Right kidney (tissue), 1 donor: ENCODE data around the gene DENND1A.
A peak's percentile ranks its signal among the peaks of the same experiment; 100 is the strongest.

Source experiments
- DNase-seq: peaks from one replicate; pipeline ENCODE4 v3.0.0-alpha.2; 2016

Gene DENND1A

DNA sequence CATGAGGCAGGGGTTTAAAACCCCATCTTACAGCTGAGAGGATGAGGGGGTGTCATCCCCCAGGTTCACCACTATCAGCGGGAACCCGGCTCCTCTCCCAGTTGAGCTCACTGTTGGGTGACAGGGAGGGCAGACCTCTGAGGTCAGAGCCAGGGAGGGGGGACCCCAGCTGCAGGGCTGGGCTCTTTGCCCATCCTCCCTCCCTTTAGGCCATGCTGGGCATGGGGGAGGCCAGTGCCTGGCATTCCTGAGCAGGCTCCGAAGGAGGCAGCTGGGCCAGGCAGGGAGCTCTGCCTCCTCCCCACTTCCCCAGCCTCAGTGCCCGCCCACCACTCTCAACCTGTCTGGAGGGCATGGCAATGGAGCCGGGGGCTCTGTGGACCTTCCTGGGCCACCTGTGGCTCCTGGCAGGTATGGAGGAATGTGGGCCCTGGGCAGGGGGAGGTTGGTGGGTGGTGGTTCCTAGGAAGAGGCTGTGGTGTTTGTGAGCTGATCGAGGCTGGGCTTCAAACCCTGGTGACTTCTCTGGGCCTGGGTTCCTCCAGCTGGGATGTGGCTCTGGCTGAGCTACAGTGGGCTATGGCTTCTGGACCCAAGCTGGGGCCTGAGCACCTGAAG lies 561.3 kb downstream of the DENND1A start:
- DNase-seq, result no peak

- DNase-seq, result peak; percentile 51
Observed at GRCh38 chr9:123368023-123368422, 561.9 kb downstream of the DENND1A start.

GRCh38 chr9:123365881-123366528 lies 563.9 kb downstream of the DENND1A start:
- DNase-seq, result no peak

- DNase-seq, result no peak
Observed at GRCh38 chr9:123365287-123365880, 564.5 kb downstream of the DENND1A start.

DNA sequence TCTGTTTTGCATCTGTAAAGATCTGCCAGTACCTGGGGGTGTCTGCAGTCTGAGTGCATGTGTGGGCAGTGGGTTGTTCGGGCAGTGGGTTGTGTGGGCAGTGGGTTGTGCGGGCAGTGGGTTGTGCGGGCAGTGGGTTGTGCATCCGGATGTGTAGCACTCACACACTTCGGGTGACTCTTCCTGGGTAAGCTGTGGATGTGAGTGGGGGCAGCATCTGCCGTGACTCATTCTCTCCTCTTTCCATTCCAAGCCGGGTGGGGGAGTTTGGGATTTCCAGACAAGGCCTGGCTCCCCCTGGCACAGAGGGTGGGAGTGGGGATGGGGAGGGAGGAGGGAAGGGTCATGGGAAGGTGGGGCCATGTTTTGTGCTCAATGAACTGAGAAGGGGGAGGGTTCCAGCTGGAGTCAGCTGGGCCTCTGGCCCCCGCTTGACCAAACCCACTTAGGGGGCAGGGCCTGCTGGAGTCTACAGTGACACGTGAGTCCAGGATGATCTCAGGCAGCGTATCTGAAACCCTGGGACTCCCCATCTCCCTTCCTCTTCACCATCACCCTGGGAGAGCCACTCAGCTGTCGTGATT lies 565.6 kb downstream of the DENND1A start:
- DNase-seq, result peak; percentile 61

GRCh38 chr9:123362856-123363255 lies 567.1 kb downstream of the DENND1A start:
- no peak for DNase-seq

DNA sequence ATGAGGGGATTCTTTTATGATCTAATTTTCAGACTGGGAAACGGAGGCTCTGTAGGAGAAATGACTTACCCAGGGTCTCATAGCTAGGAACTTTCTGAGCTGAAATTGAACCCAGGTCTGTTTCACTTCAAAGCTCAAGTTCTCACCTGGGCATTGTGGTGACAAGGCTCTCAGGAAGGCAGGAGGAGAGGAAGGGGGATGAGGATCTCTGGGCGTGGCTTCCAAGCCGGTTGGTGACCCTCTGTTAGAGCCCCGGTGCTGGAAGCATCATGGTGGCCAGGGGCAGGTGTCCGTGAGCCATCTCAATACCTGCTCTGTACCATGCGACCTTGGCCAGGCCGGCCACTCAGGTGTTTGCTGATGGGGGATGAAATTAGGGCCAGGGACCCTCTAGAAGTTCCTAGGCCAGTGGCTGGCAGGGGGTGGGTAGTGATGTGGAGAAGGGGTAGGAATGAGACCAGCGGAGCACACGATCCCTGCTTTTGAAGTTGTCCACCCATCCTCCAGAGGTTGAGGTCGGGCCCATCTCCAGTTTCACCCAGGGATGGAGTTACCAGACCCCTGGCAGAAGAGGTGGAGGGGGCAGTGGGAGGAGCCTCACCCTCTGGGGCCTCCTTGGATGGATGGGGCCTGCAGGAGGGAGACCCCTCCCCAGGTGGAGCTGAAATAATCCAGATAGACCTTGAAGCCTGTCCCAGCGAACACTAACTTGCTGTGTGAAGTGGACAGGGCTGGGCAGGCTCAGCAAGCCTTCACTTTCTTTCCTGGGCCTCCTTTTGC lies 568.0 kb downstream of the DENND1A start:
- no peak for DNase-seq

DNA sequence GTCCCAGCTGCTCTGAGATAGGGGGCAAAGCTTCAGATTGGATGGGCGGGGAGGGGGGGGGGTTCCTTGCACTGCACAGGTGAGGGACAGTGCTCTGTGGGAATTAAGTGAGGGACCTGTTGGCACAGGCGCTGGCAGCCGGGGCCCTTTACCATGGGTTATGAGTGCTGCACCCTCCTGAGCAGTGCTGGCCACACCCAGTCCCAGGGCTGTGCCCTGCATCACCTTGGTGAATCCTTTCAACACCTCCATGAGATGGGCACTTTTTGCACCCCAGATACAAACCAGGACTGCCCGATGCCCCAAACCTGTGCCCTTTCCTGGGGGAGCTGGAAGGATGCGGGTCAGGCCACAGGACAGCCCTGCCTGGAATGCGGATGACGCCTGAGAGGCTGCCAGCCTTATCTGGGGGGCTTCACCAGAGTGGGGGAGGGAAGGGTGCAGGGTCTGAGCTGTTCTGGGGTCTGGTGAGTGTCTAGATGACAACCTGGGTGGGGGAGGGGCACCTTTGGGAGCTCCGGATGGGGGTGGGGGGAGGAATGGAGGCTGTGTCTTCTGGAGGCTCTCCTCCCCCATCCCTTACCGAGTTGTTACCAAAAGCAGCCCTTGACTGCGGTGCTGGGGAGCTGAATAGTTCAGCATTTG lies 568.7 kb downstream of the DENND1A start:
- no peak for DNase-seq

DNA sequence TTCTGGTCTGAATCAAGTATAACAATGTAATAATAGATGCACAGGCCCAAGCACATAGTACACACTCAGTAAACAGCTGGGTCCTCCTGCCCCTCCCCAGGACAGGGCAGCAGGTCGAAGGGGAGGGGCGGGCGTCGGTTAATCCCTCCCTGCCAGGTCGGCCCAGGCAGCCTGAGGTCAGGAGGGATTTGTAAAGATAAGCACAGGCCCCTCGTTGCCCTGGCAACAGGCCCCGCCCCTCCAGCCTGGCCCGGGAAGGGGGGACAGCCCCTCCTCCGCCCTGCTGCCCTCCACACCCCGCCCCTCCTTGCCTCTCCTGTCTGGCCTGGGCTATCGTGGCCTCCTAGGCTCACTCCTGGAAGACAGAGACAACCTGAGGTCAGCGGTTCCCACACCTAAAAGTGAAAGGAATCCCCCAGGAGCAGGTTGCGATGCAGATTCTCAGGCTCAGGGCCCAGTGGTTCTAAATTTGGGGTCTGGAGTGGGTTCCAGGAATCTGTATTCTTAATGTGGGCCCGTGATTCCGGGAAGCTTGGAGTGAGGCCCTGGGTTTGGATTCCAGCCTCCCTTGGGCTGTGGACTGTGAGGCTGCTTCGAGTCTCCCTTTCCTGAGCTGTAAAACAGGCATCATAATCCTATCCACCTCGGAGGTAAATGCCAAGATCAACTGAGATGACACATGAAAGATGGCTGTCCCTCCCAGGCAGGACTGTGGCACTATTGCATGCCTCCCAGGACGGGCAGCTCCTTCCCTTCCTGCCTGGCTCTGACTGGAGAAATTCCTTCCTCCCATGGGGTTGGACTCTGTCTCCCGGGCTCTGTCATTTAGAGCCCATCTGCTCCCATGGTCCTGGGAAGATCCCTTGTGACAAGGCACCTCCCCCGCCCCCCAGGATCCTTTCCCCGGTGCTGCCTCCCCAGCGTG lies 569.5 kb downstream of the DENND1A start:
- DNase-seq, result peak; percentile 64

GRCh38 chr9:123359546-123359945 lies 570.4 kb downstream of the DENND1A start:
- DNase-seq, result no peak

DNA sequence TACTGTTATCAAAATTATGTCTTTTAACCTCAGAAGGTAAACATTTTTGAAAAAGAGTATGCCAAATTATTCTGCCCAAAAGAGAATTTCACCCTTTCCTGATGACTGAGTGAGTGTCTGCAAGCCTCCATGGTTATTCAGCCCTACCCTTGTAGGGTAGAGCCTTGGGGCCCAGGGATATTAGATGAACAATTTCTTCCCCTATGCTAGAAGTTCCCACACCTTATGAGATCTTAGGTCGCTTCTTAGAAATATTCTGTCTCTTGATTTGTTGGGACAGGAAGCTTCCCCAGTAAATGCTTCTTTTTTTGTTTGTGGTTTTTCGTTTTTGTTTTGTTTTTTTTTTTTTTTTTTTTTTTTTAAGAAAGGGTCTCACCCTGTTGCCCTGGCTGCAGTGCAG lies 570.8 kb downstream of the DENND1A start:
- DNase-seq, result no peak

- DNase-seq, result no peak
Observed at GRCh38 chr9:123358181-123358905, 571.6 kb downstream of the DENND1A start.

- no peak for DNase-seq
Observed at GRCh38 chr9:123357743-123358059, 572.2 kb downstream of the DENND1A start.

- no peak for DNase-seq
Observed at GRCh38 chr9:123356851-123357742, 572.8 kb downstream of the DENND1A start.

DNA sequence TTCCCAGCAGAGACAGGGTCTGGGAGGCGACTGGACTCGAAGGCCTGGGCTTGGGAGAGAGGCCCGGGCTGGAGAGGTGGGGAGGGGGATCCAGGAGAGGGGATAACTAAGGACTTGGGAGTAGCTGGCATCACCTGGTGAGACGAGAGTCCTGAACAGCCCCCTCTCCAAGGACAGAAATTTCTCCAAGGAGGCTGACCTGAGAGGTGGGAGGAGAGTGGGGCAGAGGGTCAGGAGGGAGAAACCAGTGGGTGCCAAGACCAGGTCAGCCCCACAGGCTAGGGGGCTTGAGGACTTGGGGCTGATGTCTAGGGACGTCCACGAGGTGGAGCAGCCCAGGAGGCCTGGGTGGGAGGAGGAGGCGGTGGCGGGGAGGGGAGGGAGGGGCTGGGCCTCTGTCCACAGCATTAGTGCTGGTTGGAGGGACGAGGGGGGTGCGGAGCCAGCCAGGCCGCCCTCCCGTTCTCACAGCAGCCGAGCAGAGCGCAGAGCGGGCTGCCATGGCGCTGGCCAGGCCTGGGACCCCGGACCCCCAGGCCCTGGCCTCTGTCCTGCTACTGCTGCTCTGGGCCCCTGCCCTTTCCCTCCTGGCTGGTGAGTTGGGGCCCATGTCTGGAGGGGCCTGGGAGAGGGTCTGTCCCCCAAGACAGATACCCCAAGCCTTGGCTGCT lies 574.0 kb downstream of the DENND1A start, which contains the start of gene CRB2:
Gene CRB2 (plus strand): TSS at position 437 of the 671 bp plus-strand sequence. CDS start 64 bp downstream, at position 501.
- DNase-seq, result peak; percentile 68

- DNase-seq, result no peak
Observed at GRCh38 chr9:123354806-123355508, 575.0 kb downstream of the DENND1A start.

DNA sequence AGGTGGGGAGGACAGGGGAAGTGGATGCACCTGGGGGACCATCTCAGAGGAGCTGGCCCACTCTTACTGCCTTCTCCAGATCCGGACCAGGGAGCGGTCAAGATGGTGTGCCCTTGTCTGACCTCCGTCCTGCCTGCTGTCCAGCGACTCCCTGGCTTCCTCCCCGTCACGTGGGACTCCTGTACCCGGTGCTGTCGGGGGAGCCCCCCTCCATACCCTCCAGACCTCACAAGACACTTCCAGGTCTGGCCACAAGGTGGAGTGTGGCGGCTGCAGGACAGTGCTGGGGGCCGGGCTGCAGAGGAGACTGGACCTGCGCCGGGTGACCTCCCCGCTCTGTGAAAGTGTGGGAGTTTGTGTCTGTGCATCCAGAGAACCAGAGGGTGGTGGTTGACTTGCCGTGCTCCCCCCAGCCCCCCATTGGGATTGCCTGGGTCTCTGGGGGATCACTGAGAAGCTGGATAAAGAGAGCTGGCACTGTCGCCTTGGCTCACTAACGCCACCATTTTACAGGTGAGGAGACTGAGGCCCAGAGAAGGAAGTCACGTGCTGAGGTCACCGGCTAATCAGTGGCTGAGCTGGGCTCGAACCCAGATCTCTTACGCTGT lies 575.8 kb downstream of the DENND1A start:
- DNase-seq, result peak; percentile 73

GRCh38 chr9:123353041-123353440 lies 576.9 kb downstream of the DENND1A start:
- no peak for DNase-seq
